Nephron progenitor cell (in vitro differentiated cells): Measurements from ENCODE around the gene OR5D18.

ENCODE experiments used
- DNase-seq: peaks from one replicate; pipeline ENCODE4 v3.0.0; 2021
- H3K27ac Mint-ChIP-seq: 2 replicates; pipeline ENCODE4 v1.8.0; 2021; ENCODE audit warnings: mild to moderate bottlenecking, moderate library complexity, mixed read lengths
- H3K27me3 Mint-ChIP-seq: 2 replicates; pipeline ENCODE4 v1.8.0; 2021; ENCODE audit warnings: mild to moderate bottlenecking, low read depth, mixed read lengths; ENCODE audit not compliant: poor library complexity
- H3K36me3 Mint-ChIP-seq: 2 replicates; pipeline ENCODE4 v1.8.0; 2021; ENCODE audit warnings: low read depth, mixed read lengths
- H3K4me1 Mint-ChIP-seq: 2 replicates; pipeline ENCODE4 v1.8.0; 2021; ENCODE audit warnings: mixed read lengths
- H3K4me3 Mint-ChIP-seq: 2 replicates; pipeline ENCODE4 v1.8.0; 2021; ENCODE audit warnings: mild to moderate bottlenecking, moderate library complexity, mixed read lengths
- H3K9me3 Mint-ChIP-seq: 2 replicates; pipeline ENCODE4 v1.8.0; 2021; ENCODE audit warnings: mild to moderate bottlenecking, moderate library complexity, mixed read lengths
- TF ChIP-seq, protein P1 (sequence below): fragments of 200-600 bp; sonication (generic); IDR thresholded peaks from 2 replicates; pipeline ENCODE4 v1.5.0; 2021; ENCODE audit warnings: antibody characterized with exemption

The OR5D18 gene

DNA sequence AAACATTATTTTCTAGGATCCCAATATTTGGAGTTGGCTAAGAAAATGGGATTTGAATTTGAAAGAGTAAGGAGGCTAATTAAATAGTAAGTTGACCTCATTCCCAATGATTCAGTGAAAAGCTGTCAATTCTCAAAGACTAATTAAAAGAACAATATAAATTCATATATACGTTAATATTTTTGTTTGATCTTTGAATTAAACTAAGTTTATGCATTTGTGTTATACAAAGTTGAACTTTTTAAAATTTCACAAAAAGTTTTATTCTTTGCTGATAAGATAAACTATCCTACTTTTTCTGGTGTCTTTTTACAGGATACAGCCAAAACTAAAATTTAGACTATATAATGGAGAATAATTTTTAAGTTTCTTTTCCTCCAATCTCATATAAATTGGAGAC, 8.4 kb upstream of the OR5D18 start, which contains the start of gene OR5L1:
TSS of gene OR5L1 (plus strand) at position 301 of the 400 bp plus-strand sequence. CDS start 100 bp downstream, outside the sequence.
- peaks cover 65% of the 10 kb centered on the region for H3K9me3 Mint-ChIP-seq
- H3K27ac Mint-ChIP-seq = no peak within 1 kb of the TSS
- no peaks in the 10 kb centered on the region for H3K4me1 Mint-ChIP-seq

DNA sequence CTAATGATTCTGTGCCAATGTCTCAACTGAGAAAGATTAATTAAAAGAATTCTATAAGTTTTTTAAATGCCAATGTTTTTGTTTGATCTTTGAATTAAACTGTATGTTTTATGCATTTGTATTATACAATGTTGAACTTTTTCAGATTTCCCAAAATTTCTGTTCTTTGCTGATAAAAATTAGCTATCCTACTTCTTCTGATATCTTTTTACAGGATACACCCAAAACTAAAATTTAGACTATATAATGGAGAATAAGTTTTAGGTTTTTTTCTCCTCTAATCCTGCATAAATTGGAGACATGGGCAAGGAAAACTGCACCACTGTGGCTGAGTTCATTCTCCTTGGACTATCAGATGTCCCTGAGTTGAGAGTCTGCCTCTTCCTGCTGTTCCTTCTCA, 7.5 kb downstream of the OR5D18 start, which contains the start of gene OR5L2:
TSS of gene OR5L2 (plus strand) at position 301 of the 400 bp plus-strand sequence. CDS start at position 301, 0 bp downstream.
- Mint-ChIP-seq H3K27ac (no peak within 1 kb of the TSS), H3K27me3 (no peaks in the 10 kb centered on the region), H3K36me3 (no peaks in the 10 kb centered on the region), H3K4me1 (no peaks in the 10 kb centered on the region), H3K4me3 (no peak within 1 kb of the TSS), H3K9me3 (peaks cover 64% of the 10 kb centered on the region)
- TF ChIP-seq, protein P1, sequence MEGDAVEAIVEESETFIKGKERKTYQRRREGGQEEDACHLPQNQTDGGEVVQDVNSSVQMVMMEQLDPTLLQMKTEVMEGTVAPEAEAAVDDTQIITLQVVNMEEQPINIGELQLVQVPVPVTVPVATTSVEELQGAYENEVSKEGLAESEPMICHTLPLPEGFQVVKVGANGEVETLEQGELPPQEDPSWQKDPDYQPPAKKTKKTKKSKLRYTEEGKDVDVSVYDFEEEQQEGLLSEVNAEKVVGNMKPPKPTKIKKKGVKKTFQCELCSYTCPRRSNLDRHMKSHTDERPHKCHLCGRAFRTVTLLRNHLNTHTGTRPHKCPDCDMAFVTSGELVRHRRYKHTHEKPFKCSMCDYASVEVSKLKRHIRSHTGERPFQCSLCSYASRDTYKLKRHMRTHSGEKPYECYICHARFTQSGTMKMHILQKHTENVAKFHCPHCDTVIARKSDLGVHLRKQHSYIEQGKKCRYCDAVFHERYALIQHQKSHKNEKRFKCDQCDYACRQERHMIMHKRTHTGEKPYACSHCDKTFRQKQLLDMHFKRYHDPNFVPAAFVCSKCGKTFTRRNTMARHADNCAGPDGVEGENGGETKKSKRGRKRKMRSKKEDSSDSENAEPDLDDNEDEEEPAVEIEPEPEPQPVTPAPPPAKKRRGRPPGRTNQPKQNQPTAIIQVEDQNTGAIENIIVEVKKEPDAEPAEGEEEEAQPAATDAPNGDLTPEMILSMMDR = no peak
- no peak for DNase-seq

More for the DNA sequence above, 8.4 kb upstream of the OR5D18 start, which contains the start of gene OR5L1:
- H3K36me3 Mint-ChIP-seq = no peaks in the 10 kb centered on the region
- no peak within 1 kb of the TSS for H3K4me3 Mint-ChIP-seq
- TF ChIP-seq, protein P1 = no peak
- no peak for DNase-seq
- H3K27me3 Mint-ChIP-seq = peaks cover 3% of the 10 kb centered on the region

DNA sequence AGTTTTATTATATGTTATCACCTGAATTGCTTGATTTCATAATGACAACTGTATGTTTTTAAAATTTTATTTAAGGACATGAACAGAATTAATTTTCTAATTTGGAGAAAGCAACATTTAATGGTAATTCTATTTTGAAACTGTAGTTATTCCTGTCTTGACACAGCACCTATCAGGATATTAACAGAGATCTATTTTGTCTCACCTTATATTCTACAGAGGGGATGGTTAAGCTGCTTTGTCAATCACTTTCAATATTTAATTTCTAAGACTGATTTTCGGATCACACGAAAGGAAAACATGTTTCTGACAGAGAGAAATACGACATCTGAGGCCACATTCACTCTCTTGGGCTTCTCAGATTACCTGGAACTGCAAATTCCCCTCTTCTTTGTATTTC, 19.0 kb downstream of the OR5D18 start, which contains the start of gene OR5D16:
TSS of gene OR5D16 (plus strand) at position 301 of the 400 bp plus-strand sequence. CDS start at position 301, 0 bp downstream.
- H3K4me1 Mint-ChIP-seq = no peaks in the 10 kb centered on the region
- H3K27me3 Mint-ChIP-seq = no peaks in the 10 kb centered on the region
- DNase-seq = no peak
- H3K9me3 Mint-ChIP-seq = peaks cover 59% of the 10 kb centered on the region
- no peak within 1 kb of the TSS for H3K4me3 Mint-ChIP-seq
- TF ChIP-seq, protein P1 = no peak
- H3K27ac Mint-ChIP-seq = no peak within 1 kb of the TSS
- peaks cover 4% of the 10 kb centered on the region for H3K36me3 Mint-ChIP-seq

DNA sequence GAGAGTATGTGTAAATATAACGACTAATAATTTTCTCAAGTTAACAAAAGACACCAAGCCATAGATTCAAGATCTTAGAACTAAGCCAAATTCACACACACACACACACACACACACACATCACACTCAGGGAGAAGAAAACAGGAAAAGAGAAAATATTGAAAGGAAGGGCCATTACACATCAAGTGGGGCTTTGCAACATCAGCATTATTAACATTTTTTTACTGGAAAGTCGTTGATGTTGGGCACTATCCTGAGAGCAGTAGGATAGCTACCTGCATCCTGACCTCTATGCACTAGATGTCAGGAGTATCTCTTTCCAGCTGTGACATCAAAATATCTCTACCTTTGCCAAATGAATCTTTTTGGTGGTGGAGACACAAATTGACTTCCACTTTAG, 28.0 kb downstream of the OR5D18 start:
- no peak for DNase-seq
- H3K9me3 Mint-ChIP-seq = peaks cover 54% of the 10 kb centered on the region
- no peak overlapping the region for H3K27ac Mint-ChIP-seq
- H3K36me3 Mint-ChIP-seq = no peaks in the 10 kb centered on the region
- H3K4me1 Mint-ChIP-seq = no peaks in the 10 kb centered on the region
- H3K4me3 Mint-ChIP-seq = no peak overlapping the region
- H3K27me3 Mint-ChIP-seq = no peaks in the 10 kb centered on the region
- TF ChIP-seq, protein P1 = no peak

DNA sequence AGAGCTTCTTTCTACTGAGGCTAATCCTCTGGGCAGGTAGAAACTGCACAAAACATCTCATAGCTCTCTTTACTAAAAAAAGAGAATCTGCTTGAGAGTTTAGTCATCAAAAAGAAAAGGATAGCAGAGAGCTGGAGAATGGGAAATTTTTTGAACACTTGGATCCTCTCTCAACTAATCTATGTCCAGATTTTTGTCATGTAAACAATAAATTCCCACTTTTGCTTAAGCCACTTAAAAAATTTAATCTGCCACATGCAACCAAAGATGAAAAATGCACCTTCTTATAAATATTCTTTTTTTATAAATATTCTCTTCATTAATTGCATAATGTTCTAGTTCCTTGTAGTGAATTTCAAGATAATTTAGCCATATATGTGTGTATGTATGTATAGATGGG, 29.6 kb downstream of the OR5D18 start:
- H3K27me3 Mint-ChIP-seq = peaks cover 3% of the 10 kb centered on the region
- peaks cover 64% of the 10 kb centered on the region for H3K9me3 Mint-ChIP-seq
- no peak overlapping the region for H3K4me3 Mint-ChIP-seq
- no peak for DNase-seq
- H3K27ac Mint-ChIP-seq = no peak overlapping the region
- H3K36me3 Mint-ChIP-seq = no peaks in the 10 kb centered on the region
- TF ChIP-seq, protein P1 = no peak
- no peaks in the 10 kb centered on the region for H3K4me1 Mint-ChIP-seq

DNA sequence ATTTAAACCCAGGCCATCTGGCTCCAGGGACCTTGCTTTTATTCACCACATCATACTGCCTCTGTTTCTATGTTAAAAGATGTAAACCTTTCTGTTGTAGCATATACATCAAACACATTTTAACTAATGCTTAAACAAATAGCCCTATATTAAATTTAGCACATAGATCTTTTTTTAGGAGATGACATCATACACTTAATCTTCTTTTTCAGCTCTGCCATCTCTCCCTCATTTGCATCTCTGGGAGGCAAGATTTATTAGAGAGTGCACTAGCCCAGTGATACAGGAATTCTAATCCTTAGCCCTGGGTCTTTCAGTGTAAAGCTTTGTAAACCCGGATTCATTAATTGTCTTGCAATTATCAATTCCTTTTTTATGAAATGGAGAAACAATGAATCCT, 32.7 kb downstream of the OR5D18 start:
- peaks cover 55% of the 10 kb centered on the region for H3K9me3 Mint-ChIP-seq
- TF ChIP-seq, protein P1 = no peak
- peaks cover 3% of the 10 kb centered on the region for H3K27me3 Mint-ChIP-seq
- H3K36me3 Mint-ChIP-seq = no peaks in the 10 kb centered on the region
- H3K4me1 Mint-ChIP-seq = no peaks in the 10 kb centered on the region
- no peak for DNase-seq
- no peak overlapping the region for H3K4me3 Mint-ChIP-seq
- H3K27ac Mint-ChIP-seq = no peak overlapping the region
